ENCODE data around the gene ADD2.

DNA sequence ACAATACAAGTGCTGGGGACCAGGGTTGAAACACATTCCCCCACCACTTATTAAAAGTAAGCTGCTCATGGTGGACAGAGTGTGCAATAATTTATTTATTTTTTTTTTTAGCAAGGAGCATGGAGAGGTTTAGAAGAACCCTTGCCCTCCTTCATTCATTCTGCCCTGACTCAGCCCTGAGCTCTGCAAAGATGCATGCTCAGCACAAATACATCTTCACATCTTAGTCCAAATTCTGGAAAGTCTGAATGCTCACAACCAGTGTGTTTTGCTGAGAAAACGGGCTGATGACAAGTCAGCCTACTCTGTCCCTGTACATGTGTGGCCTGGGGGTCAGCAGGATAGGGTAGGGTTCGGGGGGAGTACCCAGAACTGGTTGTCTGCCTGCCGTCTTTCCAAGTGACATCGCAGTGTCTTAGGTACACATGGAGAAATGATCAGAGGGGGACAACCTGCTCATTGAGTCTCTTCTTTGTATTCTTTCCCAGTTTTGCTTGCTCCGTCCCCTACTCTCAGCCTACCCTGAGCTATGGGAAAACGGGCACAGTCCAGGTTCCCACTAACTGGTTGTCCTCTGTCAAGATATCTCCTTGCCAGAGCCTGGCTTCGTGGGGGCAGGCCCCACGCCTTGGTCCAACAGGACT is 76.4 kb downstream of the ADD2 start:
- no peak for TF ChIP-seq REST (IDR thresholded peaks at IDR 0.05; ENCODE audit: unreplicated experiment)
- TF ChIP-seq EZH2phosphoT487 (IDR thresholded peaks at IDR 0.05; ENCODE audit: unreplicated experiment), result no peak
- TF ChIP-seq, protein P1, sequence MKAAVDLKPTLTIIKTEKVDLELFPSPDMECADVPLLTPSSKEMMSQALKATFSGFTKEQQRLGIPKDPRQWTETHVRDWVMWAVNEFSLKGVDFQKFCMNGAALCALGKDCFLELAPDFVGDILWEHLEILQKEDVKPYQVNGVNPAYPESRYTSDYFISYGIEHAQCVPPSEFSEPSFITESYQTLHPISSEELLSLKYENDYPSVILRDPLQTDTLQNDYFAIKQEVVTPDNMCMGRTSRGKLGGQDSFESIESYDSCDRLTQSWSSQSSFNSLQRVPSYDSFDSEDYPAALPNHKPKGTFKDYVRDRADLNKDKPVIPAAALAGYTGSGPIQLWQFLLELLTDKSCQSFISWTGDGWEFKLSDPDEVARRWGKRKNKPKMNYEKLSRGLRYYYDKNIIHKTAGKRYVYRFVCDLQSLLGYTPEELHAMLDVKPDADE (IDR thresholded peaks at IDR 0.05), result no peak
- no peak for TF ChIP-seq NANOG (IDR thresholded peaks at IDR 0.05; ENCODE audit: borderline replicate concordance)
- TF ChIP-seq, protein P2, sequence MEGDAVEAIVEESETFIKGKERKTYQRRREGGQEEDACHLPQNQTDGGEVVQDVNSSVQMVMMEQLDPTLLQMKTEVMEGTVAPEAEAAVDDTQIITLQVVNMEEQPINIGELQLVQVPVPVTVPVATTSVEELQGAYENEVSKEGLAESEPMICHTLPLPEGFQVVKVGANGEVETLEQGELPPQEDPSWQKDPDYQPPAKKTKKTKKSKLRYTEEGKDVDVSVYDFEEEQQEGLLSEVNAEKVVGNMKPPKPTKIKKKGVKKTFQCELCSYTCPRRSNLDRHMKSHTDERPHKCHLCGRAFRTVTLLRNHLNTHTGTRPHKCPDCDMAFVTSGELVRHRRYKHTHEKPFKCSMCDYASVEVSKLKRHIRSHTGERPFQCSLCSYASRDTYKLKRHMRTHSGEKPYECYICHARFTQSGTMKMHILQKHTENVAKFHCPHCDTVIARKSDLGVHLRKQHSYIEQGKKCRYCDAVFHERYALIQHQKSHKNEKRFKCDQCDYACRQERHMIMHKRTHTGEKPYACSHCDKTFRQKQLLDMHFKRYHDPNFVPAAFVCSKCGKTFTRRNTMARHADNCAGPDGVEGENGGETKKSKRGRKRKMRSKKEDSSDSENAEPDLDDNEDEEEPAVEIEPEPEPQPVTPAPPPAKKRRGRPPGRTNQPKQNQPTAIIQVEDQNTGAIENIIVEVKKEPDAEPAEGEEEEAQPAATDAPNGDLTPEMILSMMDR (conservative IDR thresholded peaks at IDR 0.05; ENCODE audit: low read depth in 2 of 2), result no peak
- TF ChIP-seq EZH2 (IDR thresholded peaks at IDR 0.05; ENCODE audit: low read depth, unreplicated experiment), result no peak
- TF ChIP-seq ZNF462 (CRISPR knock-in tag; IDR thresholded peaks at IDR 0.05), result no peak
- no peak for TF ChIP-seq POLR2AphosphoS5 (IDR thresholded peaks at IDR 0.05; ENCODE audit: low read depth)
- no peak for TF ChIP-seq STAT1 (IDR thresholded peaks at IDR 0.05; ENCODE audit: unreplicated experiment)
- TF ChIP-seq CREB1 (CRISPR knock-in tag; IDR thresholded peaks at IDR 0.05; ENCODE audit: low read depth), result no peak

Data from GM23338 (cell line).